Natural killer cell (primary cell): Measurements from ENCODE around the gene KRT83. TPM values are rescaled to one million over a fixed set of nuclear protein-coding genes. Genes with fewer than 3 reads are reported as not detected.

ENCODE experiments used
- ATAC-seq, 3 donors: fragments of 150-1000 bp in 2 of 3; fragments of 200-7000 bp in 1 of 3; cut with Tn5 transposase; 1 replicate in 1 of 3; 2 replicates in 2 of 3; pipeline ENCODE4 v1.10.0; 2021; ENCODE audit warnings: mild to moderate bottlenecking in 2 of 3, moderate library complexity in 2 of 3
- DNase-seq, 2 donors: peaks; one replicate each; pipeline versions ENCODE4 v3.0.0 to v3.0.0-alpha.2; 2013 to 2021; ENCODE audit warnings: mixed read lengths in 1 of 2
- H3K27ac ChIP-seq: one replicate; pipeline ENCODE4 v1.5.1; 2013; ENCODE audit warnings: mild to moderate bottlenecking, low read length
- H3K27me3 ChIP-seq: one replicate; pipeline ENCODE4 v1.6.1; 2013; ENCODE audit warnings: low read length; ENCODE audit not compliant: control insufficient read depth, insufficient read depth
- H3K36me3 ChIP-seq: one replicate; pipeline ENCODE4 v1.6.1; 2013; ENCODE audit warnings: low read length; ENCODE audit not compliant: control insufficient read depth, insufficient read depth
- H3K4me1 ChIP-seq: one replicate; pipeline ENCODE4 v1.6.1; 2013; ENCODE audit warnings: low read length; ENCODE audit not compliant: control insufficient read depth, insufficient read depth
- H3K4me3 ChIP-seq: one replicate; pipeline ENCODE4 v1.5.1; 2013; ENCODE audit warnings: low read length
- H3K9me3 ChIP-seq: one replicate; pipeline ENCODE4 v1.6.1; 2013; ENCODE audit warnings: low read length; ENCODE audit not compliant: control insufficient read depth, insufficient read depth
- H3K27ac Mint-ChIP-seq, 2 donors: one replicate each; pipeline ENCODE4 v1.8.0; 2022; ENCODE audit warnings: mild to moderate bottlenecking in 2 of 2, mixed read lengths in 2 of 2, moderate library complexity in 1 of 2
- H3K27me3 Mint-ChIP-seq, 2 donors: one replicate each; pipeline ENCODE4 v1.8.0; 2022; ENCODE audit warnings: low read depth in 2 of 2, mixed read lengths in 2 of 2
- H3K36me3 Mint-ChIP-seq: one replicate; pipeline ENCODE4 v1.8.0; 2022; ENCODE audit warnings: mixed read lengths
- H3K4me1 Mint-ChIP-seq, 2 donors: one replicate each; pipeline ENCODE4 v1.8.0; 2022; ENCODE audit warnings: mixed read lengths in 2 of 2
- H3K4me3 Mint-ChIP-seq: one replicate; pipeline ENCODE4 v1.8.0; 2022; ENCODE audit warnings: mild to moderate bottlenecking, moderate library complexity, mixed read lengths
- H3K9me3 Mint-ChIP-seq, 2 donors: one replicate each; pipeline ENCODE4 v1.8.0; 2022; ENCODE audit warnings: mixed read lengths in 2 of 2
- CTCF ChIP-seq: fragments of 200-600 bp; IDR thresholded peaks from one replicate; pipeline ENCODE4 v1.8.0; 2022; ENCODE audit warnings: antibody characterized with exemption
- WGBS: methylation state at CpG from one replicate; pipeline ENCODE4 v1.1.7; 2013; ENCODE audit warnings: missing lambda C conversion rate; ENCODE audit not compliant: insufficient coverage; 5-methylcytosine and 5-hydroxymethylcytosine counted together
- intact Hi-C: fragments of 100-400 bp; cut with micrococcal nuclease; formaldehyde crosslinking; loops from one replicate; pipeline ENCODE4 v1.14.2; 2022
- total RNA-seq, 4 donors: library from RNA; stranded (reverse); fragments of 120-200 nt in 1 of 4; gene quantifications; one replicate each; pipeline versions ENCODE4 v1.2.3 to v1.2.4, GENCODE V29; 2013 to 2022

The KRT83 gene
- total RNA-seq, 3 donors from 2014 or later (not counting 1 experiment from before 2014, with no cell fraction given): not detected

GRCh38 chr12:52300796-52301691 is 20.2 kb downstream of the KRT83 start:
- Histone ChIP-seq H3K9me3 (no peaks in the 10 kb centered on the region), H3K27me3 (no peaks in the 10 kb centered on the region), H3K36me3 (no peaks in the 10 kb centered on the region), H3K27ac (no peak overlapping the region), H3K4me1 (peaks cover 18% of the 10 kb centered on the region), H3K4me3 (no peak overlapping the region)
- H3K4me3 Mint-ChIP-seq: no peak overlapping the region
- peaks cover 0 to 8% of the 10 kb centered on the region in 2 donors for H3K27me3 Mint-ChIP-seq
- no peaks in the 10 kb centered on the region for H3K36me3 Mint-ChIP-seq
- 87% methylated on average over 11 of the region's 14 CpGs for WGBS
- H3K4me1 Mint-ChIP-seq: peaks cover 22 to 34% of the 10 kb centered on the region in 2 donors
- no peaks in the 10 kb centered on the region for H3K9me3 Mint-ChIP-seq
- ATAC-seq: no peak
- no peak for DNase-seq
- TF ChIP-seq CTCF: no peak
- no peak overlapping the region for H3K27ac Mint-ChIP-seq
- intact Hi-C loops: loop anchor here (10.0 kb wide), 1 partner anchor 54 kb away; no protein-coding TSS in a partner anchor

GRCh38 chr12:52298677-52299190 is 22.5 kb downstream of the KRT83 start:
- H3K4me3 ChIP-seq: no peak overlapping the region
- no peaks in the 10 kb centered on the region for H3K9me3 ChIP-seq
- Mint-ChIP-seq H3K36me3 (no peaks in the 10 kb centered on the region), H3K27ac (no peak overlapping the region), H3K27me3 (peaks cover 0 to 3% of the 10 kb centered on the region in 2 donors), H3K4me3 (no peak overlapping the region), H3K9me3 (no peaks in the 10 kb centered on the region), H3K4me1 (peaks cover 26 to 33% of the 10 kb centered on the region in 2 donors)
- intact Hi-C loops: no loop called here
- no peak overlapping the region for H3K27ac ChIP-seq
- ATAC-seq (no peak), DNase-seq (no peak)
- no peaks in the 10 kb centered on the region for H3K36me3 ChIP-seq
- TF ChIP-seq CTCF: no peak
- peaks cover 8% of the 10 kb centered on the region for H3K4me1 ChIP-seq
- WGBS: 86% methylated on average over 4 of the region's 4 CpGs
- H3K27me3 ChIP-seq: no peaks in the 10 kb centered on the region

GRCh38 chr12:52296572-52297215 is 24.5 kb downstream of the KRT83 start:
- H3K4me1 ChIP-seq: peaks cover 8% of the 10 kb centered on the region
- TF ChIP-seq CTCF: no peak
- no peaks in the 10 kb centered on the region for H3K36me3 ChIP-seq
- DNase-seq: no peak
- H3K27ac ChIP-seq: no peak overlapping the region
- Mint-ChIP-seq H3K4me1 (peaks cover 33 to 40% of the 10 kb centered on the region in 2 donors), H3K36me3 (no peaks in the 10 kb centered on the region), H3K27ac (no peak overlapping the region), H3K9me3 (no peaks in the 10 kb centered on the region), H3K4me3 (no peak overlapping the region), H3K27me3 (peaks cover 0 to 3% of the 10 kb centered on the region in 2 donors)
- ATAC-seq: no peak
- no peaks in the 10 kb centered on the region for H3K9me3 ChIP-seq
- intact Hi-C loops: no loop called here
- 96% methylated on average over 5 of the region's 5 CpGs for WGBS
- H3K27me3 ChIP-seq: no peaks in the 10 kb centered on the region
- no peak overlapping the region for H3K4me3 ChIP-seq
